ENCODE data around the gene CCDC33.

GRCh38 chr15:74302821-74303359, 66.8 kb downstream of the CCDC33 start:
- TF ChIP-seq SUZ12 (IDR thresholded peaks at IDR 0.05; ENCODE audit: extremely low read depth, insufficient read depth, insufficient read length) (no peak), ZNF274 (IDR thresholded peaks at IDR 0.05; ENCODE audit: low read depth, low read length) (no peak), YY1 (IDR thresholded peaks at IDR 0.05; ENCODE audit: insufficient read depth, insufficient read length) (no peak)
